ENCODE measurements around the gene DNER. TPM values are rescaled to one million over a fixed set of nuclear protein-coding genes. Genes with fewer than 3 reads are reported as not detected.

DNER gene
- total and polyA plus RNA-seq, 7 donors = 0.10 to 0.87 (median 0.35) TPM; not detected in 1

DNA sequence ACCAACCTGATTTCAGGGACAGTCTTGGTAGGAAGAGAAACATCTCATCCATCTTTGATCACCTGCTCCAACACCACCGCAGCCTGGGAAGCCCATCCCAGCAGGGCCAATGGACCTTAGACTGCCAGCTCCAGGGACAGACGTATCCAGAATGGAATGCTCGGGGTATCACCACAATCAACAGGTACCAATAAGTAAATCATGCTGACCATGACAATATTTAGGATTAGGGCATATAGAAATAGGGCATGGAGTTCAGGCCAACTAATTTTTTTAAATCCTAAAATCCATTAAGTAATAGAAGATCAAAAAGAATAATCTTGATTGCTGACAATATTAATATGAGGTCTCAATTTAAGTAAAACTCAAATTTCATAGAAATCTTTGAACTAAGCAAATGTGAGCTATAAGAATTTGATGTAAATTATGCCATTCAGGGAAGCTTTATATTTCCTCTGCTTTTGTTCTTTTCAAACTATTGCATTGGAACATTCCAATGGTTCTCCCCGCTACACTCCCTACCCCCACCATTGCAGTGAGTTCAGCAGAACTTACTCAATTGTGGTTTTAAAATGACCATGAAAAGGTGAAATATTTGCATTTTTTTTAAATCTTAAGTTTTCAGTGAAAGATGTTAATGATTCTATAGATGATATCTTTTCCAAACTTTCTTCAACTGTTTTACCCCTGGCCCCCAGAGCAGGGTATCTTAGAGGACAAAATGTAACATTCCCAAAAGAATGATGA is 138.6 kb downstream of the DNER start:
- intact Hi-C loops (cut with DNase I) = no loop called here
- TF ChIP-seq, protein P1, sequence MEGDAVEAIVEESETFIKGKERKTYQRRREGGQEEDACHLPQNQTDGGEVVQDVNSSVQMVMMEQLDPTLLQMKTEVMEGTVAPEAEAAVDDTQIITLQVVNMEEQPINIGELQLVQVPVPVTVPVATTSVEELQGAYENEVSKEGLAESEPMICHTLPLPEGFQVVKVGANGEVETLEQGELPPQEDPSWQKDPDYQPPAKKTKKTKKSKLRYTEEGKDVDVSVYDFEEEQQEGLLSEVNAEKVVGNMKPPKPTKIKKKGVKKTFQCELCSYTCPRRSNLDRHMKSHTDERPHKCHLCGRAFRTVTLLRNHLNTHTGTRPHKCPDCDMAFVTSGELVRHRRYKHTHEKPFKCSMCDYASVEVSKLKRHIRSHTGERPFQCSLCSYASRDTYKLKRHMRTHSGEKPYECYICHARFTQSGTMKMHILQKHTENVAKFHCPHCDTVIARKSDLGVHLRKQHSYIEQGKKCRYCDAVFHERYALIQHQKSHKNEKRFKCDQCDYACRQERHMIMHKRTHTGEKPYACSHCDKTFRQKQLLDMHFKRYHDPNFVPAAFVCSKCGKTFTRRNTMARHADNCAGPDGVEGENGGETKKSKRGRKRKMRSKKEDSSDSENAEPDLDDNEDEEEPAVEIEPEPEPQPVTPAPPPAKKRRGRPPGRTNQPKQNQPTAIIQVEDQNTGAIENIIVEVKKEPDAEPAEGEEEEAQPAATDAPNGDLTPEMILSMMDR (IDR thresholded peaks at IDR 0.05) = no peak
- Histone ChIP-seq H3K36me3 (ENCODE audit: insufficient read depth in 1 of 2, low read depth in 1 of 2) (no peaks in the 10 kb centered on the region), H3K27me3 (ENCODE audit: insufficient read depth in 3 of 3, low read length in 2 of 3) (no peaks in the 10 kb centered on the region), H3K4me3 (no peak overlapping the region), H3K27ac (no peak overlapping the region), H3K4me1 (no peaks in the 10 kb centered on the region), H3K9me3 (no peaks in the 10 kb centered on the region)
- WGBS, 3 donors = 75 to 85% (median 85%) methylated on average over 4 of the region's 4 CpGs
- ATAC-seq (no peak), DNase-seq (no peak)

DNA sequence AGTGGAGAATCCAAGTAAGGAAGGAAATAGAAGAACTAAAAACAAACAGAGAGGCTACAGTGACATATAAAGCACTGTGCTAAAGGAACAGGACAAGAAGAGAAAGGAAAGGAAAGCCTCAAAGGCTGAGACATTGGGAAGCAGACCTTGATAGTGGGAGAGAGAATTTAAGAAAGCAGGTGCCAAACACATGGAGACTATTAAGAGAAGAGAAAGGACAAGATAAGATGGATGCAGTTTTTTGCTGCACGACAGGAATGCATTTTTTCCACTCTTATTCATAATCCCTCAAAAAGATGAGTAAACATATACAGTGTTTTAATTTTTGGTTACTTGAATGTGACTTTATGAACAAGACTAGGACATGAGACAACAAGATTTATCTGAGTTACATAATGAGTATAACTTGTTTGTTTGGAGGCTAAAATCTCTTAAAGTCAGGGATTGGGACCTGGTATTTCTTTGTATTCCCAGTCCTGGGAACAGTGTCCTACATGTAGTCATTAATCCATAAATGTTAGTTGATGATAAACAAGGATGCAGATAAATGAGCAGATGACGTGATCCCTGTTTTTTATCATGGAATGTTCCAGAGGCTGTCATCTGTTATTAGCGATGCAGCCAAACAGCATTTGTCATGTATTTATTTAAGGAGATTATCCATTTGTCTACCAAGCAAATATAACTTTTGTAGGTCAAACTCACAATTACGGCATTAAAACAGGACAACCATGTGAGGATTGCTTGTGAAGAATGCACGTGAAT is 141.7 kb downstream of the DNER start:
- Histone ChIP-seq H3K27ac (no peak overlapping the region), H3K9me3 (no peaks in the 10 kb centered on the region), H3K27me3 (ENCODE audit: insufficient read depth in 3 of 3, low read length in 2 of 3) (no peaks in the 10 kb centered on the region), H3K4me3 (no peak overlapping the region), H3K4me1 (no peaks in the 10 kb centered on the region), H3K36me3 (ENCODE audit: insufficient read depth in 1 of 2, low read depth in 1 of 2) (no peaks in the 10 kb centered on the region)
- TF ChIP-seq, protein P1 (IDR thresholded peaks at IDR 0.05) = no peak
- 67 to 76% (median 71%) methylated on average over 5 of the region's 5 CpGs for WGBS, 3 donors
- DNase-seq = no peak
- no peak for ATAC-seq
- intact Hi-C loops (cut with DNase I) = no loop called here

DNA sequence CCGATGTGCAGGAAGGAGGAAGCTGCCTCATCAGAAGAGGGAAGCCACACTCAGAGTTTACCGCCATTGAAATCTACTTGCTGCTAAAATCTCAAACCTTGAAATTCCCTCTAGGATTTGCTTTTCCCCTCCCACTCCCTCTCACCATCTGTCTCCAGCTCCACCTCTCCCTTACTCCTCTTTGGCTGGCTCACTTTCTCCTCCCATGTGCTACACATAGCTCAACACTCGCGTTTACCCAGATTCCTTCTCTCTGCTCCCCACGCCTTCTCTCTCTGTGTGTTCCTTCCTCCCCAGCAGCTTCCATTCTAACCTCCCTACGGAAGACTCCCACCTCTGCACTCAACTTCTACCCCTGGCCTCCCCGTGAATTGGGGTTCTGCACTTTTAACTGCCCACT is 143.1 kb downstream of the DNER start:
- TF ChIP-seq, protein P1 (IDR thresholded peaks at IDR 0.05) = no peak
- Histone ChIP-seq H3K36me3 (ENCODE audit: insufficient read depth in 1 of 2, low read depth in 1 of 2) (no peaks in the 10 kb centered on the region), H3K4me3 (no peak overlapping the region), H3K27me3 (ENCODE audit: insufficient read depth in 3 of 3, low read length in 2 of 3) (no peaks in the 10 kb centered on the region), H3K27ac (no peak overlapping the region), H3K4me1 (no peaks in the 10 kb centered on the region), H3K9me3 (no peaks in the 10 kb centered on the region)
- intact Hi-C loops (cut with DNase I) = no loop called here
- ATAC-seq (no peak), DNase-seq (no peak)
- WGBS, 3 donors = 70 to 79% (median 72%) methylated on average over 7 of the region's 7 CpGs

DNA sequence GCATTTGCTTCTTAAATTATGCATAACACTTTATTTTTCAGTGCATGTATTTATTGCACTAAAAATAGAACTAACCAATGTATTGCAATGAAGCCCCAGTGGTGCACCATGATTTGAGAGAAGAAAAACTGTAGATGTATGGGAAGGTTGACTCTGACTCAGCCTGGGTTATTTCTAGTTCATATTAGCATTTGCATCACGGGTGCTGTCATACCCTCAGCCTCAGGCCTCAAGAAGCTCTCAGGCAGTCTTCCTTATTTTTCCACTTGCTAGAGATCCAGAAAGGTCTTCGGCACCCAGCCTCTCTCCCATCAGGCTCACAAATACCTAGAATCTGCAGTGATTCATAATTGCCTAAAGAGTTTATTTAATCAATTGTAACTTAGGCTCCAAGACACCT is 148.0 kb downstream of the DNER start:
- H3K36me3 ChIP-seq (ENCODE audit: insufficient read depth in 1 of 2, low read depth in 1 of 2) = no peaks in the 10 kb centered on the region
- H3K4me1 ChIP-seq = no peaks in the 10 kb centered on the region
- WGBS, 3 donors = 86 to 92% (median 91%) methylated on average over 2 of the region's 2 CpGs
- no peaks in the 10 kb centered on the region for H3K9me3 ChIP-seq
- TF ChIP-seq, protein P1 (IDR thresholded peaks at IDR 0.05) = no peak
- DNase-seq (no peak), ATAC-seq (no peak)
- intact Hi-C loops (cut with DNase I) = no loop called here
- no peaks in the 10 kb centered on the region for H3K27me3 ChIP-seq (ENCODE audit: insufficient read depth in 3 of 3, low read length in 2 of 3)
- no peak overlapping the region for H3K27ac ChIP-seq
- no peak overlapping the region for H3K4me3 ChIP-seq

Data from psoas muscle (tissue), 8 donors.